ENCODE data around the gene LYST. TPM values are rescaled to one million over a fixed set of nuclear protein-coding genes. Genes with fewer than 3 reads are reported as not detected.

The LYST gene
- total RNA-seq, 4 donors from 2014 or later = 48.0 to 62.8 (median 61.0) TPM

DNA sequence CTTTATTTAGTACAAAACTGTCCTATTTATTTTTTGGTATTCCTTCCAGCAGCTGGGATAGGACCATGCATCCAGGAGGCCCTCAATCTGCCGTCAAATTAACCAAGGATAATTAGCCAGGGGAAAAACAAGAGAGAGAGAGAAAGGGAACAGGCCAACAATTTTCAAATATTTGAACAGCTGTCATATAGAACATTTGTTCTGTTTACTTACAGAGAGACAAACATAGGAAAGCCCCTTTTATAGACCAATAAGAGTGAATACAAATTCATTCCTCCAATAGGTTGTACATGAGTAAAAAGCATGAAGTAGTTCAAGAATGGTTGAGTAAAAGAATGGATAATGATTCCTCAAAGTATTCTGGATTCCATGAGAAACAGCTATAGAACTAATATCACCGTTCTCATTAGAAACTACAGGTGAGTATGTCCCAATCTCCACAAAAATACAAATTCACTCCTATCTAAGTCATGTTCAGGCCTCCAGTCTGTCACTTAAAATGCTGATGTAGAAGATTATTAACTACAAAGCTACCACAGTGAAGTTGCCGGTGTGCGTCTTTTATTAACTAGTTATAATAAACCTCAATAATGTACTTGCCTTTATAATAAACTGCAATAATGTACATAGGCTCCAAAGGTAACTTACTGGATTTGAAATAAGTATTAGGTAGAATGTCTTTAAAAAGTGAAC is 152.4 kb downstream of the LYST start:
- H3K27ac ChIP-seq = no peak overlapping the region
- no peak for DNase-seq (ENCODE audit: low spot score in 2 of 2)
- no peaks in the 10 kb centered on the region for H3K4me1 ChIP-seq
- no peaks in the 10 kb centered on the region for H3K27me3 ChIP-seq
- no peak overlapping the region for H3K4me3 ChIP-seq
- H3K36me3 ChIP-seq = peaks cover 0 to 77% (median 0%) of the 10 kb centered on the region in 3 donors
- H3K9me3 ChIP-seq = no peaks in the 10 kb centered on the region
- TF ChIP-seq POLR2A (IDR thresholded peaks at IDR 0.05) (no peak), EP300 (IDR thresholded peaks at IDR 0.05) (no peak)
- TF ChIP-seq, protein P1, sequence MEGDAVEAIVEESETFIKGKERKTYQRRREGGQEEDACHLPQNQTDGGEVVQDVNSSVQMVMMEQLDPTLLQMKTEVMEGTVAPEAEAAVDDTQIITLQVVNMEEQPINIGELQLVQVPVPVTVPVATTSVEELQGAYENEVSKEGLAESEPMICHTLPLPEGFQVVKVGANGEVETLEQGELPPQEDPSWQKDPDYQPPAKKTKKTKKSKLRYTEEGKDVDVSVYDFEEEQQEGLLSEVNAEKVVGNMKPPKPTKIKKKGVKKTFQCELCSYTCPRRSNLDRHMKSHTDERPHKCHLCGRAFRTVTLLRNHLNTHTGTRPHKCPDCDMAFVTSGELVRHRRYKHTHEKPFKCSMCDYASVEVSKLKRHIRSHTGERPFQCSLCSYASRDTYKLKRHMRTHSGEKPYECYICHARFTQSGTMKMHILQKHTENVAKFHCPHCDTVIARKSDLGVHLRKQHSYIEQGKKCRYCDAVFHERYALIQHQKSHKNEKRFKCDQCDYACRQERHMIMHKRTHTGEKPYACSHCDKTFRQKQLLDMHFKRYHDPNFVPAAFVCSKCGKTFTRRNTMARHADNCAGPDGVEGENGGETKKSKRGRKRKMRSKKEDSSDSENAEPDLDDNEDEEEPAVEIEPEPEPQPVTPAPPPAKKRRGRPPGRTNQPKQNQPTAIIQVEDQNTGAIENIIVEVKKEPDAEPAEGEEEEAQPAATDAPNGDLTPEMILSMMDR (IDR thresholded peaks at IDR 0.05) = no peak
- 86 to 88% methylated on average over 4 of the region's 4 CpGs for WGBS, 2 donors

DNA sequence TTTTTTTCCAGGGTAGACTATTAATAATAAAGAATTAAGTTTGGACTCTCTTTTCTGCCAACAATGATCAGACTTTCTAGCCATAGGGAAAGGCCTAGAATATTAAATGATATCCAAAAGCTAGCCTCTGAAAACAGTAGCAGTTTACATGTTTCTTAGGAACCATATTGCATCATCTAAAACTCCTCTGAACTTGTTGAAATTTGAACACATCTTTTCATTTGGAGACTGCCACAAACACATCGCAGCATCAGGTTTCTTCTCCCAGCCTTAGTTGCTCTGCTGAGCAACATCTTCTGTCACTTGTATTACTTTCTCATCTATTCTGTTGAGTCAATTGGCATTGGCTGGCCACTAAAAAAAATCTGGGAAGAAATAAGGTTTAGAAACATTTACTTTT is 153.9 kb downstream of the LYST start:
- no peak for DNase-seq (ENCODE audit: low spot score in 2 of 2)
- H3K9me3 ChIP-seq = no peaks in the 10 kb centered on the region
- 92 to 93% methylated on average over 1 of the region's 1 CpG for whole genome bisulfite sequencing, 2 donors
- no peak overlapping the region for H3K27ac ChIP-seq
- H3K27me3 ChIP-seq = no peaks in the 10 kb centered on the region
- H3K4me1 ChIP-seq = no peaks in the 10 kb centered on the region
- H3K4me3 ChIP-seq = no peak overlapping the region
- TF ChIP-seq EP300 (IDR thresholded peaks at IDR 0.05) = no peak
- TF ChIP-seq, protein P1 (IDR thresholded peaks at IDR 0.05) = no peak
- no peak for TF ChIP-seq POLR2A (IDR thresholded peaks at IDR 0.05)
- peaks cover 0 to 79% (median 0%) of the 10 kb centered on the region in 3 donors for H3K36me3 ChIP-seq

DNA sequence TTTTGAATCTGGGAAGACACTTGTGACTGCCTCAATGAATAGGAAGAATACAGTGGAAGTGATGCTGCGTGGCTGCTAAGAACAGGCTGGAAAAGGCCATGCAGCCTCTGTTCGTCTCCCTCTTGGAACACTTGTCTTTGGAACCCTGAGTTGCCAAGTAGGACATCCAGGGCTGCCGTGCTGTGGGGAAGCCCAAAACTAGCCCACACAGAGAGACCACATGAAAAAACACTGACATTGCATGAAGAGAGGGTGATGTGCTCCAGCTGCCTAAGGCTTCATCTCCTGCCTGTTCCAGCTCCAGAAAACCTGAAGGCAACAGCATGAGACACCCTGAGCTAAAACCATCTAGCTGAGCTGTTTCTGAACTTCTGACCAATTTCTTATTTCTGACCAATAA is 156.0 kb downstream of the LYST start:
- no peak overlapping the region for H3K4me3 ChIP-seq
- H3K36me3 ChIP-seq = peaks cover 0 to 80% (median 0%) of the 10 kb centered on the region in 3 donors
- DNase-seq (ENCODE audit: low spot score in 2 of 2) = no peak
- 47 to 69% methylated on average over 3 of the region's 3 CpGs for WGBS, 2 donors
- no peaks in the 10 kb centered on the region for H3K27me3 ChIP-seq
- no peaks in the 10 kb centered on the region for H3K4me1 ChIP-seq
- no peaks in the 10 kb centered on the region for H3K9me3 ChIP-seq
- TF ChIP-seq POLR2A (IDR thresholded peaks at IDR 0.05) = no peak
- TF ChIP-seq, protein P1 (IDR thresholded peaks at IDR 0.05) = no peak
- no peak overlapping the region for H3K27ac ChIP-seq

DNA sequence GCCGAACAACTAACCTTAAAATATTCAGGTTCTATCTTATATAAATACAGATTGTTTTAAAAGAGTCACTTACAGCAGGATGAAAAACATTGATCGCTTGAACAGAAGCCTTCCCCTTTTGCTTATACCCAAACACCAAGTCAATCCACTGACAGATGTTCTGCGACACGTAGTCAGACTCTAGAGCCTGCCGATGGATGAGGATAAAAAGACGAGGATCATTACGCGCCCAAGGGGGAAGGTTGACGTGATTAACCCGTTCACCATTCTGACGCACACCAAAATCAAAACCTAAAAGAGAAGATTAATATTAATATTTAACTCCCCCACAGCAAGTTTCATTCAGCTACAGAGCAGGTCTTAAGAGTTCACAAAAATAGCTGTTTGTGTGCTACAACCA is 157.7 kb downstream of the LYST start:
- 89 to 93% methylated on average over 11 of the region's 11 CpGs for WGBS, 2 donors
- no peaks in the 10 kb centered on the region for H3K4me1 ChIP-seq
- H3K9me3 ChIP-seq = no peaks in the 10 kb centered on the region
- no peak for DNase-seq (ENCODE audit: low spot score in 2 of 2)
- H3K27me3 ChIP-seq = no peaks in the 10 kb centered on the region
- no peak overlapping the region for H3K27ac ChIP-seq
- no peak for TF ChIP-seq EP300 (IDR thresholded peaks at IDR 0.05)
- no peak overlapping the region for H3K4me3 ChIP-seq
- H3K36me3 ChIP-seq = peaks cover 0 to 76% (median 0%) of the 10 kb centered on the region in 3 donors

DNA sequence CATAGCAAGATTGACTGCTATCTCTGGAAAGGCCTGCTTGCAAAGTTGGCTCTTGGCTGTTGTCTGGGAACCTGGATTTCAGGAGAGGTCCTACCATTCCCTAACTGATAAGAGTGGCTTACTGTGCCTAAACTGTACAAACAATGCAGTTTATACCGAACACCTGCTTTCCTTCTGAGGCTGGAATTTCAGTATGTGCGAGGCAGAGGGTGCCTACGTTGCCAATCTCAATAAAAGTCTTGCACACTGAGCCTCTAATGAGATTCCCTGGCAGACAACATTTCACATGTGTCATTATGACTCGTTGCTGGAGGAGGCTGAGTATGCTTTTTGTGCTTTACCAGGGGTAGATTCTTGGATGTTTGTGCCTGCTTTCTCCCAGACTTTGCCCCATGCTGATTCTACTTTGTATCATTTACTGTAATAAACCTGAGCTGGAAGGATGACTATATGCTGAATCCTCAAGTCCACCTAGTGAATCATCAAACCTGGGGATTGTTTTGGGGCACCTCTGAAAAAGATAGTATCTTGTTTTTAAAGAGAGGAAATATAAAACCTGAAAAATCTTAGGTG is 158.2 kb downstream of the LYST start:
- Histone ChIP-seq H3K27me3 (no peaks in the 10 kb centered on the region), H3K4me3 (no peak overlapping the region), H3K36me3 (peaks cover 0 to 78% (median 0%) of the 10 kb centered on the region in 3 donors), H3K4me1 (no peaks in the 10 kb centered on the region), H3K9me3 (no peaks in the 10 kb centered on the region), H3K27ac (no peak overlapping the region)
- DNase-seq (ENCODE audit: low spot score in 2 of 2) = no peak
- 69 to 77% methylated on average over 4 of the region's 4 CpGs for WGBS, 2 donors
- TF ChIP-seq EP300 (IDR thresholded peaks at IDR 0.05) = no peak
- no peak for TF ChIP-seq POLR2A (IDR thresholded peaks at IDR 0.05)
- TF ChIP-seq, protein P1 (IDR thresholded peaks at IDR 0.05) = no peak

All from tibial nerve (tissue), 4 donors.